AG04450 (cell line): ENCODE measurements around the gene FGR. TPM values are rescaled to one million over a fixed set of nuclear protein-coding genes. Genes with fewer than 3 reads are reported as not detected.
A peak's percentile ranks its signal among the peaks of the same experiment; 100 is the strongest.

ENCODE experiments used
- CTCF ChIA-PET: fragments of 300-600, 350-600 bp; formaldehyde crosslinking; extraction: SDS; loops from one replicate; lab custom pipeline; 2022; ENCODE audit warnings: antibody characterized with exemption, inconsistent platforms; lab: Charles Lee
- POLR2A ChIA-PET: fragments of 350-600 bp; formaldehyde crosslinking; extraction: SDS; loops from one replicate; lab custom pipeline; 2021; ENCODE audit warnings: antibody characterized with exemption, inconsistent platforms; lab: Yijun Ruan, JAX
- DNase-seq: peaks from one replicate; pipeline ENCODE4 v3.0.0-alpha.2; 2011; ENCODE audit warnings: low read depth, low spot score
- H3K27ac ChIP-seq: one replicate; pipeline ENCODE4 v1.5.1; 2012; ENCODE audit warnings: low read depth, low read length, control low read depth
- H3K27me3 ChIP-seq: one replicate; pipeline ENCODE4 v1.6.0; 2012; ENCODE audit warnings: low read length; ENCODE audit not compliant: control insufficient read depth, insufficient read depth
- H3K4me3 ChIP-seq: 2 replicates; pipeline ENCODE4 v1.5.1; 2011; ENCODE audit warnings: mild to moderate bottlenecking, low read depth, low read length, control low read depth
- H3K9me3 ChIP-seq: 2 replicates; pipeline ENCODE4 v1.5.1; 2012; ENCODE audit warnings: low read length; ENCODE audit not compliant: control insufficient read depth, insufficient read depth
- CTCF ChIP-seq: IDR thresholded peaks from 2 replicates; pipeline ENCODE4 v1.5.1; 2011; ENCODE audit warnings: low read depth, low read length, control low read depth, inconsistent platforms
- polyA plus RNA-seq: library from polyadenylated mRNA; depleted of rRNA; stranded (reverse); fragments of >200 nt; gene quantifications from 2 replicates; pipeline ENCODE4 v1.2.3, GENCODE V29; 2011

FGR gene
- polyA plus RNA-seq, 1 experiment: not detected

- Histone ChIP-seq H3K27me3 (peaks cover 25% of the 10 kb centered on the region), H3K9me3 (no peaks in the 10 kb centered on the region; the same call in 1 of the 2 replicates), H3K27ac (no peak overlapping the region), H3K4me3 (no peak overlapping the region)
- POLR2A ChIA-PET: no interaction called here
- TF ChIP-seq CTCF: no peak
- no peak for DNase-seq
- CTCF ChIA-PET: interaction anchor here (1.3 kb wide), 1 partner anchor 32 kb away, joined by 4 read pairs; no protein-coding TSS in a partner anchor
Observed at GRCh38 chr1:27638047-27638734, 3.2 kb upstream of the FGR start.

DNA sequence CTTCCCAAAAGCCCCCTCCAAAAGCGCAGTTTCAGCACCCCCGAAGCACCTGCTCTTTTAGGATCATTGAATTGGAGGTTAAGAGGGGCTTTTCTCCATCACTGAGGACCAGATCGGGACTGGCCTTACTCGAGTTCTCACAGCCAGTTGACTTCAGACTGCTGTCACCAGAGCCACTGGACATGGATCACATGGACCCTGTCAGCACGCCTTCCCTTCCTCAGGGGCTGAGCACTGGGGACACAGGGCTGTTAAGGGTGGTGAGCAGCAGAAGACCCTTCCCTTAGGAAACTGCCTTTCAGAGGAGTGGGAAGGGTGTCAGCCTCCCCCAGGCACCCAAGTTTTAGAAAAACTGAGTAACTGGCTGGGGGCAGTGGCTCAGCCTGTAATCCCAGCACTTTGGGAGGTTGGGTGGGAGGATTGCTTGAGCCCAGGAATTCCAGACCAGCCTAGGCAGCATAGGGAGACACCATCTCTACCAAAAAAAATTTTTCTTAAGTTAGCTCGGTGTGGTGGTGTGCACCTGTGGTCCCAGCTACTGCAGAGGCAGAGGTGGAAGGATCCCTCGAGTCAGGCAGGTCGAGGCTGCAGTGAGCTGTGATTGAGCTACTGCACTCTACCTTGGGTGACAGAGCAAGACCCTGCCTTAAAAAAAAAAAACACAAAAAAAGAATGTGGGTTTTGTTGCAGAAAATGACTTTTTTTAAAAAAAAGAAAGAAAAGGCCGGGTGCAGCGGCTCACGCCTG lies 584 bp upstream of the FGR start:
- DNase-seq: no peak
- Histone ChIP-seq H3K4me3 (no peak overlapping the region), H3K27me3 (peaks cover 44% of the 10 kb centered on the region), H3K9me3 (no peaks in the 10 kb centered on the region; the same call in 1 of the 2 replicates), H3K27ac (no peak overlapping the region)
- no peak for TF ChIP-seq CTCF
- POLR2A ChIA-PET: interaction anchor here (0.7 kb wide), 1 partner anchor 259 kb away, joined by 4 read pairs; no protein-coding TSS in a partner anchor
- CTCF ChIA-PET: interaction anchor here (0.7 kb wide), 2 partner anchors 27 to 205 kb away, joined by 4 to 5 read pairs; no protein-coding TSS in a partner anchor

- no peak for DNase-seq
- CTCF ChIA-PET: no interaction called here
- Histone ChIP-seq H3K9me3 (no peaks in the 10 kb centered on the region; the same call in 1 of the 2 replicates), H3K27ac (no peak overlapping the region), H3K4me3 (peak overlapping the region; percentile 35; the same call in 1 of the 2 replicates), H3K27me3 (peaks cover 44% of the 10 kb centered on the region)
- POLR2A ChIA-PET: no interaction called here
- no peak for TF ChIP-seq CTCF
Observed at GRCh38 chr1:27634177-27634984, 604 bp downstream of the FGR start.

GRCh38 chr1:27633640-27634176 lies 1.3 kb downstream of the FGR start:
- TF ChIP-seq CTCF: no peak
- ChIA-PET POLR2A (no interaction called here), CTCF (no interaction called here)

More at GRCh38 chr1:27633640-27634176, 1.3 kb downstream of the FGR start:
- Histone ChIP-seq H3K9me3 (no peaks in the 10 kb centered on the region; the same call in 1 of the 2 replicates), H3K27me3 (peaks cover 46% of the 10 kb centered on the region), H3K27ac (no peak overlapping the region), H3K4me3 (peak overlapping the region; percentile 35; the same call in 1 of the 2 replicates)
- DNase-seq: no peak
